ENCODE measurements around the gene PDGFC. TPM values are rescaled to one million over a fixed set of nuclear protein-coding genes. Genes with fewer than 3 reads are reported as not detected.

The PDGFC gene
- total and polyA plus RNA-seq, 2 of the 13 experiments (the other 11 are each of a cell fraction or from before 2014, with no cell fraction given): 4.6 to 9.1 TPM

DNA sequence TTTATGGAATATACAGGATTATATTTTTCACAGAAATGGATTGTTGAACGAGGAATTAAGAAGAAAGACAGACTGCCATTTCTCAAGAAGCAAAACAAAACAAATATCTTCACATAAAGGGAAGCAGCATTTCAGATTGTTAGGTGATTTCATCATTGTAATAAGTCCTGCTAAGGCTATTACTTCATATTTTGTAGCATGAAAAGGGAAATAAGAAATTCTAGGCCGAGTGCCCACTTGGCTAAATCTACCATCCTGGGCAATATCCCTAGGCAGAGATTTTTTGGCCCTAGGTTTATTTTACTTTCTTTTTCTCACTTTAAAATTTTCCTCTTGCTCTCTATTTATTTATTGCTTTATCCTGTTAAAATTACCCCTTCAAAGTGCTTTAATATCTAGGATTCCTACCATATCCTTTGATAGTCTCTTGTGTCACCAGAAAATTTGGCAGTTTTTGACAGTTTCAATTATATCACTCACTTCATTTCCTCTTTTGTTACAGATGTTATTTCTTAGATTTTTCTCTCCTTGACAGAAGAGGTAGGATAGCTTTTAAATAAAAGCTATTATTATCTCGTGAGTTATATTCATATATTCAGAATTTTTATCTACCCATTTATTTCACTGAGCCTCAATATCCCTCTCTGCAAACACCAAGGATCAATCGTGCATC, 142.3 kb downstream of the PDGFC start (continued):
- TF ChIP-seq, protein P1, sequence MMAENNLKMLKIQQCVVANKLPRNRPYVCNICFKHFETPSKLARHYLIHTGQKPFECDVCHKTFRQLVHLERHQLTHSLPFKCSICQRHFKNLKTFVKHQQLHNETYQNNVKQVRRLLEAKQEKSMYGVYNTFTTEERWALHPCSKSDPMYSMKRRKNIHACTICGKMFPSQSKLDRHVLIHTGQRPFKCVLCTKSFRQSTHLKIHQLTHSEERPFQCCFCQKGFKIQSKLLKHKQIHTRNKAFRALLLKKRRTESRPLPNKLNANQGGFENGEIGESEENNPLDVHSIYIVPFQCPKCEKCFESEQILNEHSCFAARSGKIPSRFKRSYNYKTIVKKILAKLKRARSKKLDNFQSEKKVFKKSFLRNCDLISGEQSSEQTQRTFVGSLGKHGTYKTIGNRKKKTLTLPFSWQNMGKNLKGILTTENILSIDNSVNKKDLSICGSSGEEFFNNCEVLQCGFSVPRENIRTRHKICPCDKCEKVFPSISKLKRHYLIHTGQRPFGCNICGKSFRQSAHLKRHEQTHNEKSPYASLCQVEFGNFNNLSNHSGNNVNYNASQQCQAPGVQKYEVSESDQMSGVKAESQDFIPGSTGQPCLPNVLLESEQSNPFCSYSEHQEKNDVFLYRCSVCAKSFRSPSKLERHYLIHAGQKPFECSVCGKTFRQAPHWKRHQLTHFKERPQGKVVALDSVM (CRISPR knock-in tag; IDR thresholded peaks at IDR 0.05): no peak
- TF ChIP-seq, protein P2, sequence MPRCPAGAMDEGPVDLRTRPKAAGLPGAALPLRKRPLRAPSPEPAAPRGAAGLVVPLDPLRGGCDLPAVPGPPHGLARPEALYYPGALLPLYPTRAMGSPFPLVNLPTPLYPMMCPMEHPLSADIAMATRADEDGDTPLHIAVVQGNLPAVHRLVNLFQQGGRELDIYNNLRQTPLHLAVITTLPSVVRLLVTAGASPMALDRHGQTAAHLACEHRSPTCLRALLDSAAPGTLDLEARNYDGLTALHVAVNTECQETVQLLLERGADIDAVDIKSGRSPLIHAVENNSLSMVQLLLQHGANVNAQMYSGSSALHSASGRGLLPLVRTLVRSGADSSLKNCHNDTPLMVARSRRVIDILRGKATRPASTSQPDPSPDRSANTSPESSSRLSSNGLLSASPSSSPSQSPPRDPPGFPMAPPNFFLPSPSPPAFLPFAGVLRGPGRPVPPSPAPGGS (CRISPR knock-in tag; IDR thresholded peaks at IDR 0.05): no peak

DNA sequence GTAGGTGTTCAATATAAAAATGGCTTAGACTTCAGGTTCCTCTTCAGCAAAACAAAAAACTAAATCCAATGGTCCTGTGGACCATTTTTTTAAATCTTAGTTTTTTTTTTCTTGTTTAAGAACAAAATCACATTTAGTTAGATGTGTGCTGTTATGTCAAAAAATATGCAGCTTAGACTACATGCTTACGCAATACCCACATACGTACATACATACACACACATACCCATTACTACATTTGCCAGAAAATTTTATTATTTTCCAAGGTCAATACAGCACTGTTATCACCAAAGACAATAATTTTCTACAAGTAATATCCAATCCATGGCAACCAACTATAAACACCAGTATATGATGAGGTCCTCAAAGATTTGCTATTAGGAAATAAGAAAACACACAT, 144.1 kb downstream of the PDGFC start:
- Histone ChIP-seq H2AFZ (ENCODE audit: low read length) (no peak overlapping the region), H3K4me1 (ENCODE audit: insufficient read depth, low read length) (no peaks in the 10 kb centered on the region), H3K4me2 (ENCODE audit: low read depth, low read length) (no peak overlapping the region), H3K9ac (ENCODE audit: insufficient read depth, low read depth, low read length) (no peak overlapping the region), H3K9me3 (ENCODE audit: low read length) (no peaks in the 10 kb centered on the region), H3K4me3 (replicated peaks in 1 of 3; ENCODE audit: insufficient read depth in 1 of 3, low read depth in 2 of 3, low read length in 3 of 3) (no peak overlapping the region), H3K27me3 (ENCODE audit: control insufficient read depth in 1 of 2, insufficient read depth in 2 of 2, low read length in 2 of 2) (no peaks in the 10 kb centered on the region; a peak in 1 of 5 replicates), H3K36me3 (replicated peaks in 1 of 2; ENCODE audit: control insufficient read depth in 1 of 2, insufficient read depth in 2 of 2, low read length in 2 of 2) (no peaks in the 10 kb centered on the region), H3K27ac (ENCODE audit: extremely low read length, insufficient read depth, low read length) (no peak overlapping the region), H4K20me1 (ENCODE audit: insufficient read depth, low read length) (no peaks in the 10 kb centered on the region), H3K79me2 (ENCODE audit: insufficient read depth, low read length) (no peaks in the 10 kb centered on the region)
- intact Hi-C loops (cut with micrococcal nuclease; ENCODE audit: unreplicated experiment): no loop called here
- BruUV-seq (replicated peaks): no TSS peak
- no peak for DNase-seq (ENCODE audit: low spot score)
- 82% methylated on average over 2 of the region's 2 CpGs for WGBS (ENCODE audit: low lambda C conversion rate)
- ChIA-PET CTCF (ENCODE audit: low intra/inter-chr PET ratio, low total read pairs) (no interaction called here), POLR2A (no interaction called here)
- no peak for ATAC-seq
- in situ Hi-C loops (cut with HindIII; ENCODE audit: extremely low pct_ligation_motif_present, low pct_unique_long_range_greater_than_20kb): no loop called here
- FAIRE-seq: no peak
- TF ChIP-seq CEBPB (IDR thresholded peaks at IDR 0.05; ENCODE audit: borderline replicate concordance, low read depth, low read length): peak; percentile 81
- TF ChIP-seq, protein P3, sequence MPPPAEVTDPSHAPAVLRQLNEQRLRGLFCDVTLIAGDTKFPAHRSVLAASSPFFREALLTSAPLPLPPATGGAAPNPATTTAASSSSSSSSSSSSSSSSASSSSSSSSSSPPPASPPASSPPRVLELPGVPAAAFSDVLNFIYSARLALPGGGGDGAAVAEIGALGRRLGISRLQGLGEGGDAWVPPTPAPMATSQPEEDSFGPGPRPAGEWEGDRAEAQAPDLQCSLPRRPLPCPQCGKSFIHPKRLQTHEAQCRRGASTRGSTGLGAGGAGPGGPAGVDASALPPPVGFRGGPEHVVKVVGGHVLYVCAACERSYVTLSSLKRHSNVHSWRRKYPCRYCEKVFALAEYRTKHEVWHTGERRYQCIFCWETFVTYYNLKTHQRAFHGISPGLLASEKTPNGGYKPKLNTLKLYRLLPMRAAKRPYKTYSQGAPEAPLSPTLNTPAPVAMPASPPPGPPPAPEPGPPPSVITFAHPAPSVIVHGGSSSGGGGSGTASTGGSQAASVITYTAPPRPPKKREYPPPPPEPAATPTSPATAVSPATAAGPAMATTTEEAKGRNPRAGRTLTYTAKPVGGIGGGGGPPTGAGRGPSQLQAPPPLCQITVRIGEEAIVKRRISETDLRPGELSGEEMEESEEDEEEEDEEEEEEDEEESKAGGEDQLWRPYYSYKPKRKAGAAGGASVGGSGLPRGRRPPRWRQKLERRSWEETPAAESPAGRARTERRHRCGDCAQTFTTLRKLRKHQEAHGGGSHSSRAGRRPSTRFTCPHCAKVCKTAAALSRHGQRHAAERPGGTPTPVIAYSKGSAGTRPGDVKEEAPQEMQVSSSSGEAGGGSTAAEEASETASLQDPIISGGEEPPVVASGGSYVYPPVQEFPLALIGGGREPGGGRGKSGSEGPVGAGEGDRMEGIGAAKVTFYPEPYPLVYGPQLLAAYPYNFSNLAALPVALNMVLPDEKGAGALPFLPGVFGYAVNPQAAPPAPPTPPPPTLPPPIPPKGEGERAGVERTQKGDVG (CRISPR knock-in tag; IDR thresholded peaks at IDR 0.05; ENCODE audit: borderline replicate concordance): no peak

Measured in HepG2 (cell line).